GM21717 (cell line): ENCODE measurements around the gene OR52H1.

Experiments used
- ATAC-seq: cut with Tn5 transposase; IDR thresholded peaks from one replicate; pipeline ENCODE4 v1.9.1; 2021; ENCODE audit warnings: mild to moderate bottlenecking, moderate library complexity; ENCODE audit not compliant: unreplicated experiment

The OR52H1 gene

DNA sequence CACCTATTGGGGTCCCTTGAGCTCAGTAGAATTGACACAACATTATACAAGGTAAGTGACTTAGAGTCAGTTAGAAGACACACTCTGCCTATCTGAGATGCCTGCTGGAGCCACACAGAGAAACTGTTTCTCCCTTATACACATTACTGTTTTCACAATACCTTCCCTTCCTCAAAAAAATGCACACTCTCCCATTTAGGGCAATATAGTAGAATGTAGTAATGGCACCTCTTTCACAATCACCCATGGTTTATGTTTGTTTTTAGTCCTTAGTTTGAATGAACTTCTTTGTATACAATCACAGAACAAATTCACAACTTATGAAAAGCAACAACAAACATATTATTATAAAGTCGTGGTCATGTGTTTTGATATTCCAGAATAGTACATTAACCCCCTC, 14.3 kb downstream of the OR52H1 start:
- no peak for ATAC-seq

DNA sequence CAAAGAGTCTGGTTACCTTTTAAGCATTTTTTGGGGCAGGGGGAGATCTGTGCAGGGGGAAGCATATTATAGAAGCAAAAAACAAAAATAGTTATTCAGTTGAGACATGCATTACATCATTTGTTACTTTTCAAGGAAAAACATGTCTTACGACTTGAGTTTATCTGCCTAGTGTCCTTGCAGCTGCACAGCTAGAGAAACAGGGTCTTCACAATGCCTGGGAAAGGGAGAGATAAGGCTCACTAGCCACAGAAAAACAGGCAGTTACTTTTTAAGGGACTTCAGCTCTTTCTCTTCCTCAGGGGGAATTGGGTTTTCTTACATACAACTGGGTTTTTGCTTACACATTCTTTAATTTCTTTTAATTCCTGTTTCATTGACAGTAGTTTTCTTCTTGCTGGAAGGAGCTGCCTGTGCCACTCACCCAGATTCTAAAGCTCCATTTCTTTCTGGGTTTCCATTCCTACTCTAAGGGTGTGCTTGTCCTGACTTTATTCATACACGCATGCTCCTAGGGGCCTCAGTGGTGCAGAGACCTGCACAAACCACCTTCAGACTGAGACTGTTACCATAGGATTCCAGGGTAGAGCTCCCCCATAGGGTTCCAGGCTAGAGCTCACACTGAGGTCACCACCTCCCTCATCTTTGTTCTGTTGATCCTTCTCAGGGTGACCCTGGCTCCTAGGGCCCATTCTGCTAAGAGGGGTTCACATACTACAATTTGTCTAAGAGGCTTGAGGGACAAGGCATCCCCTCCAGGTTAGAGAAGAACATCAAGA, 17.1 kb downstream of the OR52H1 start:
- no peak for ATAC-seq

DNA sequence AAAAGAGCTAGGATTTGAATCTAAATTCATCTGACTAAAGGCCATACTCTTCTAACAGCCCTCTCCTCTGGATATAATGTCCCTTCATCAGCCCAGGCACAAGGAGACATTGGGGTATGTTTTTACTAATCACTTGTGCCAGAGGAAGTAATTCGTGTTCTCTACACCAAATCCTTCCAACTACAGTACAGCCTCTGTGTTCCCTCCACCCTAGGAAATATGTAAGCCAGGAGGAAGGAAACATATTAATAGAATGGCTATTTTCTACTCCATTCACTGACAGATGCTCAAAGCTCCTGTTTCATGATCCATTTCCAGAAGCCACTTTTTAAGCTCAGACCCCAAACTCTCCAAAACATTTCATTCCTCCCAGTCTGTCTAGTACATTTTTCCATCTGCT, 19.8 kb downstream of the OR52H1 start:
- ATAC-seq = no peak

DNA sequence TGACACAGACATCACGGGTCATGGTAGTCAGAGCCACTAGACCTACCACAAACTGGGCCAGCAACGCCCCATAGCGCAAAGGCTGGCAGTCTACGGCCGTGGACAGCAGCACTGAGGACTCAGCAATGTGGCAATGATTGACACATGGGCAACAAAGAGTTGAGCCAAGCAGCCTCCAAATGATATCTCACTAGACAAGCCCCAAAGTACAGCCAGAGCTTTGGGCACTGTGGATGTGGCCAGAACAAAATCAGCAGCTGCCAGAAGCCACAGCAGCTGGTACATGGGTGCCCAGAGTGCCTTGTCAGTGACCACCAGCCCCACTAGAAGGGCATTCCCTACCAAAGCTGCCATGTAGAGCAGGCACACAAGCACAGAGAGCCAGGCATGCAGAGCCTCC, 20.6 kb downstream of the OR52H1 start:
- no peak for ATAC-seq

DNA sequence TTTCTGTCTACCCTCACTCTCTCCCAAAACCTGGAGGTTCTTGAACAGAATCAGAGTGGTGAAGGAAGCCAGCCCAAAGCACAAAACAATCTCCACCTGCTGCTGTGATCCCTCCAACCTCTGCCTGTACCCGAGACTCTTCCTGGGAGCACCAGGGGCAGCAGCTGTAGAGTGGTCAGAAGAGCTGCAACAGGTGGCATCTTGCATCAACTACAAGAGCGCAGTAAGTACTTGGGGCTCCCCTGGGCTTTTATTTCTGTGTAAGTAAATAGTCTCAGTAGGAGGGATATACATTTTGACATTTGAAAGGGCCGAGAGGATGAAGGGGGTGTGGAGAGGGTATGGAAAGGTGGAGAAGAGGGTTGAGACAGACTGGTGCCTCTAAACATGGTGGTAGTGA, 23.6 kb downstream of the OR52H1 start:
- no peak for ATAC-seq

DNA sequence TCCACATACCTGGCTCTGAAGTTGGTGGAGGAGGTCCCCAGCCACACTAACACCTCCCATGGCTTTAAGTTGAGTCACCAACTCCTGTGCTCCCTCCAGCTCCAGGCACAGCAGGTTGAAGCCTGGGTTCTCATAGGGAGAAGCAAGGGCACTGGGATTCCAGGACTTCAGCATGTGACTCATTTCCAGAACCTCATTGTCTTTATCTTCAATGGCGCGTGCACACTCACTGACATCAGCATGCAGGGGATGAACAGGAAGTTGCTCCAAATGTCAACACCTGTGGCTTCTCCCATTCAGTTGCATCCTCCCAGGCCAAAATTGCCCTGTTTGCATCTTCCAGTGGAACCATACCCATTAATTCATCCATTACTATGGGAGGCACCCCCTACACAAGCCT, 26.0 kb downstream of the OR52H1 start:
- ATAC-seq = no peak

DNA sequence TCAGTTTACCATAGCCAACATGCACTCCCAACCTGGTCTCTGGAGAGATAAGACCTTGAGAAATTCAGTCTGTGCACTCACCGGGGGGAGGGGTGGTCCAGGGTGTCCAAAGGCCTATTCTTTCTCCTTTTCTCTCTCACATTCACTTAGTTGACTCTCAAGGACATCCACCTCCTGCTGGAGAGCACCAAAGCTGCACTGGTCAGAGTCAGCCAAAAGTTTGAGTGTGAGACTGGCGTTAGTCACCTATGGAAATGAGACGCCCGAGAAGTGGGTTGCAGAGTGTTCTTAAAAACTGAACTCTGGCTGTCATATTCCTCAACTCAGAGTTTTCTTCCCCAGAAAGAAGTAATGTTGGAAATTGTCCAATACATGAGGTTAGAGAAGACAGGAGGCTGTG, 26.8 kb downstream of the OR52H1 start:
- no peak for ATAC-seq

DNA sequence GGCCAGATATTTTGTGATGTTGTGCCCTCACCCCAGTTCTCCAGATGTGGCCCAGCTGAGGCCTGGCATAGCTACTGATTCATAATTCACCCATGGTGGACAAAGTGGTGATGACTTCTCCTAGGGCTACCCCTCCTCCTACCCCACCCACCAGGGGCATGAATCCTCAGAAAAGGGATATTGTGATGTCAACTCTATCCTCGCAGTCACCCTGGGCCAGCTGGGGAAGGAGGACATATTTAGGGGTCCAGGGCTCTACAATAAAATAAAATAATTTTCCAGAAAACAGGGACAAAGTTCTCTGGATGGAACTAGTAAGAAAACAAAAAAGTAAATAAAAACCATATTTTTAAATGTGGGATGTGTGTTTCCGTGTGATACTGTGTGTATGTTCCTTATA, 31.7 kb downstream of the OR52H1 start, which contains the start of gene UBQLNL:
Gene UBQLNL (minus strand): TSS at position 101 of the 400 bp plus-strand sequence. CDS start 258 bp downstream, outside the sequence.
- no peak for ATAC-seq

DNA sequence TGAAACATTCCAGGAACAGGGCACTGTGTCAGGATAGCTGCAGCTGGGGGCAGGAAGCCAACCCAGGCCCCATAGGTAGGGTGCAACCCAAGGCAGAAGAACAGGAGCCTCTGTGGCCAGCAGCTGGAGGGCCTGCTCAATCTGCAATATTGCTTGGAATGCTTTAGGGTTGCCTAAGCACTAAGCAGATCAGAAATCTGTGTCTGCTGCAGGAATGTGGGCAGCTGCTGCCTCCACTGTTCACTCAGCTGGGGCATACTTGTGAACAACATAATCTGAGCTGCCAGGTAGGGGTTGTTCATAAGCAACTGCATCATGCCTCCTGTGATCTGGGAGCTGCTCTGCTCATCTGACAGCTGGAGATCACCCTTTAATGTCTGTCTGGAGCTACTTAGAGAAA, 33.5 kb downstream of the OR52H1 start:
- ATAC-seq = no peak

DNA sequence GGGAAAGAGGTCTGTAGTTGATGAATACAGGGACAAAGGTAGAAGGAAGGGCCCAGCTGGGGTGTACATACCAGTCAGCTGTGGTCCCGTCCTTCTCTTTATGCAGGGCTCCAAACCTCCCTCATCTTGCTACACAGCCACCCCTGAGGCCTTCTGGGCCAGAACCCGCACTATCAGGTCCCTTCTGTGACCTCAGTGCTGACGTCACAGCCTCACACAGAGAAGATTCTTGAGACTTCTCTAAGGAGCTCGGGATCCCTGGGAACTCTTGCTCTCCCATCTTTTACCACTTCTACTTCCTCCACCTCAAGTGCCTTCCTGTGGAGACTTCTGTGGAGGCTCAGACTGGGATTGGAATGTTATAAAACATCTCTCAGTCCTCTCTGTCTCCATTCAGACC, 38.5 kb downstream of the OR52H1 start, which contains the start of gene UBQLN3:
Gene UBQLN3 (minus strand): TSS at position 155 of the 400 bp plus-strand sequence. CDS start 399 bp downstream, outside the sequence.
- no peak for ATAC-seq

DNA sequence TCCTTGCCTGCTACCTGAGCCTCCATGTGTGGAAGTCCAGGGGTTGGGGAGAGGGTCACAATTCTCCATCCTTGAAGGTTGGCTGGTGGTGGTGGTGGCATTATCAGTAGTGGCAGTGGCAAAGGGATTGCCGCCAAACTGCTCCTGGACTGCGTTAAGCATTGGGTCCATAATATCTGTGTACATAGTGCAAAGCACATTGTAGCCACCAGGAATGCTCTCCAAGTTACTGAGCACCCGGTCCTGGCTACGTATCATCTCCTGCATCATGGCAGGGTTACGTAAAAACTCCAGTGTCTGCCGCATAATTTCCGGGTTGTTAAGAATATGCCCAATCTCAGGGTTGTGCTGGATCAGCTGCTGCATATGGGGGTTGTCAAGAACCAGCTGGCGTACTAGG, 39.7 kb downstream of the OR52H1 start:
- no peak for ATAC-seq

DNA sequence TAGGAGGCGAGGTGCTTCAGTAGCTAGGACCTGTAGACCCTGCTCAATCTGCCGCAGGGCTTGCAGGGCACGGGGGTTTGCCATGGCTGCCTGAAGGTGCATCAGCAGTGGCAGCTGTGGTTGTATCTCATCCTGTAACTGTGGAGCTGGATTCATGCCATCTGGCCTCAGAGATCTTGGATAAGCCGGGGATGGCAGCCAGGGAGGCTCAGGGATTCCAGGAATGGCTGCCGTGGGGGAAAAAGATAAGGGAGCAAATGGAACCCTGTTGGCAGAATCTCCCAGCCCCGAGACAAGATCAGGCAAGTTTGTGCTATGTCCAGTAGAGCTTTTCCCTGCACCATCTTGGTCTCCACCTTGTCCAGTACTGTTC, 40.4 kb downstream of the OR52H1 start:
- no peak for ATAC-seq

DNA sequence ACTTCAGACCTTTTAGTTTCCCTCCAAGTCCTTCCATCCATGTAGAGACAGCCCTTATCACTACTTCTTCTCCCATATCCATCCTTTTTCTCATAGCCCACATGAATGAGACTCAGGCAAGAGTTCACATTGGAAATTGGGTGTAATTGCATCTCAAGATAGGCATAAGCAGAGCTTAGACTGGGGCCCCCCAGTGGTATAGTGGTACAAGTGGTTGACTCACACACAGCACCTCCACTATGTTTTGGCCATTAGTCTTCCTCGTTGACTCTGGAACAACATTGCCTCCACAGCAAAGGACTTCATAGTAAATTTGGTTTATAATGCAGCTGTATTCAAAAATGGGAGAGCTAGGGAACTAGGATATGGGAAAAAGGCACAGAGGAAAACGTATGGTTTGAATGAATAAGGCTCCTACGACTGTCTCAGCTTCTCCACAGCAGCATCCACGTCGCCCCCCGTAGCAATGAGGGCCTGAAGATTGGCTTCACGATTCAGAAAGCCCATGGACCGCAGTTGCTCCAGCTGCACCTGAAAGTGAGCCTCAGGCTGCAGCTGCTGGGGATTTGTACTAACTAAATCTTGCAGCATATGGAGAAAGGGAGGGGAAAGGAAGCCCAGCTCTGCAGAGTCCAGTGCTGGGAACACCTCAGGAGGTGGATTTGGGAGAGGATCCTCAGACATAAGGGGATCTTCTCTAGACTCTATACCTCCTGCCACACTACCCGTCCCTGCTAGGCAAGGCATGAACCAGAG, 41.0 kb downstream of the OR52H1 start:
- no peak for ATAC-seq

DNA sequence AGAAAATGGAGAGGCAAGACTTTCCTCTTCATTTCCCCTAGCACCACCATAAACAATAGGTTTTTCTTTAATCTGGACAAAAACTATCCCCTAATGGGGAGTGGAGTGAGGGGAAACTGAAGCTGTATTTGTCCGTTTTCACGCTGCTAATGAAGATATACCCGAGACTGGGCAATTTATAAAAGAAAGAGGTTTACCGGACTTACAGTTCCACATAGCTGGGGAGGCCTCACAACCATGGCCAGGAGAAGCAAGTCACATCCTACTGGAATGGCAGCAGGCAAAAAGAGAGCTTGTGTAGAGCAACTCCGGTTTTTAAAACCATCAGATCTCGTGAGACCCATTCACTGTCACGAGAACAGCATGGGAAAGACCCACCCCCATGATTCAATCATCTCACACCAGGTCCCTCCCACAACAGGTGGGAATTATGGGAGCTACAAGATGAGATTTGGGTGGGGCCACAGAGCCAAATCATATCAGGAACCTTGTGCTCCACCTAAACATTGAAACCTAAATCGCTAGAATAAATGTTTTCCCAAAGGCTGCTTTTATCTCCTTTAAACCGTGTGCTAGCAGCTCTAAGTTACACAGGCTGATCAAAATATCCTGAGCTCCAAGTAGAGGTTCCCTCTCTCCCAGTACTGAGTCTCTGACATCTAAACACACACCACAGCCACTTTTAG, 42.8 kb downstream of the OR52H1 start:
- no peak for ATAC-seq

DNA sequence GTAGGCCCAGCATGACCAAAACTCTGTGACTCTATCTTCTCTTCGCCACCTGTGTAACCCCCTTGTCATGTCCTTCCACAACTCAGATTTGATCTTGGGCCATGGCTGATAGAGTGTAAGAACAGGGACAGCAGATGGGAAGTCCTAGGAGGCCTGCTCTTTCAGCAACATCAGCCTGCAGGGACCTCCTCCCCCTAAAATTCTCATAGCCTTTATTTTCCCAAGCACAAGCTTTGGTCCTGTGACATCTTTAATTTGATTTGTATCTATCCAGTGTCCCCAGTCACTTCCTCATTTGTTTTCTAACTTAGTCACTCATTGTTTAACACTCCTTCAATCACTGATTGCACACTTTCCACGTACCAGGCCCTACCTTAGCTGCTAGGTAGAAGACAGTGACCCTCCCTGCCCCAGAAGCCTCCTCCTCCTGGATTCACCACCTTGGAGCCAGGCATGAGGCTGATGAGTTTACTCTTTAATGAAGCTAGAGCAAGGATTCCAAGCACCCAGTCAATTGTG, 43.9 kb downstream of the OR52H1 start:
- no peak for ATAC-seq

DNA sequence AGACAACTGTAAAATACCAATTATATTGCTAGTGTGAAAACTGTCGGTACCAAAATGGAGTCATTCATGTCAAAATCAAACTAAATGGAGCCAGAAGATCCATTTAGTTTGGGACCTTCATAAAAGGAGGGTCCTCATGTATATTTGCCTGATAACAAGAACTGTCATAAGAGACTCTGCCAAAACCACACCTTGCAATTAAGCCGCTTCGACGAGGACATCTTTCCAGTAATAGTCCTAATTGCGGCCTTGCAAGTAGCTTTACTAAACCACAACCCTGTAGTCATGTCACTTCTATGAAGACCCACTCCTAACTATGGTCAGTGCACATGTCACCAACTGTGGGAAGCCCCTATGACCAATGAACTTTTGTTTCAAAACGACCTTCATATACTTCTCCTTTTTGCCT, 47.9 kb downstream of the OR52H1 start:
- ATAC-seq = no peak

DNA sequence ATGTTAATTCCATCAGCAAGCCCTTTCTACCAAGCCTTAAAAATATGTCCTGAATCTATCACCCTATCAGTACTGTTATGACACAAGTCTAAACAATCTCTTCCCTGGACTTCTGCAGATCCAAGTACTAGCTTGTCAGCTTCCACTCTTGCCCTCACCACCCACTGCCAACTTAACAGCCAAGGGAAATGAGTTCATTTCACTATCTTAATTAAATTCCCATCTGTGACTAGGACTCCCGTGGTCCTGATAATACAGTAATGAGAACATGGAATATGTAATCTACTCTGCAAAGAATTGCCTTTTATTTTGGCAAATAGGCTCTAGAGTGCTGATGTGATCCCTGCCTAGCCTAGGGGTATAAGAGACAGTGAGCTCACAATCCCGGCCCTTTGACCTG, 48.7 kb downstream of the OR52H1 start:
- ATAC-seq = no peak
